Amniotic stem cell (primary cell): ENCODE data around the gene SQSTM1.
"Not testable (repeated sequence)": the region's sequence is repeated elsewhere in the genome, so short reads cannot be mapped to it uniquely, and the experiment has no call there.

Experiments
- DNase-seq: peaks from one replicate; lab custom pipeline; 2025; lab: John Stamatoyannopoulos, UW

SQSTM1 gene

DNA sequence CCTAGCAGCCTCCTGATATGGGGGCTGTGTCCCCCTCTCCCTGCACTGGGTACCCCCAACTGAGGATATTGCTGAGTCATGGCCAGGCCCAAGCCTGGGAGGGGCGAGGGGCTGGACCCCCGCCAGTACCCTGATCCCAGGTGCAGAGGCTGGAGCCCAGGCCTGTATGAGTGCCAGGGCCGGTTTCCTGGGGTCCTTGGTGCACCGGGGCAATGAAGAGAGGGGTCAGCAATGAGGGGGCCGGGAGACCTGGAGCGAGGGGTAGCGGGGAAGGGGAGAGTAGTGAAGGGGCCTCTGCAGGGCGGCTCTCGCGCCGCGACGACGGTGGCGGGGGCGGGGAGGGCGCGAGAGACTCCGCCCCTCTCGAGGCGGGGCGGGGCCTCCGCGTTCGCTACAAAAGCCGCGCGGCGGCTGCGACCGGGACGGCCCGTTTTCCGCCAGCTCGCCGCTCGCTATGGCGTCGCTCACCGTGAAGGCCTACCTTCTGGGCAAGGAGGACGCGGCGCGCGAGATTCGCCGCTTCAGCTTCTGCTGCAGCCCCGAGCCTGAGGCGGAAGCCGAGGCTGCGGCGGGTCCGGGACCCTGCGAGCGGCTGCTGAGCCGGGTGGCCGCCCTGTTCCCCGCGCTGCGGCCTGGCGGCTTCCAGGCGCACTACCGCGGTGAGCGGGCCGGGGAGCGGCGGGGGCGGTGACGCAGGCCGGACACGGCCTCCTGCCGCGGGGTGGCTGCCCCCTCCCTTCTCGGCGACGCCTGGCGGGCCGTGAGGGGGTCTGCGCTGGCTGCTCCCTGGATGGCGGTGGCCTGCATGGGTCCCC lies at the start of gene SQSTM1:
SQSTM1 (plus strand) TSS at position 423 of the 815 bp plus-strand sequence; CDS start at position 455, 32 bp downstream.
- DNase-seq = peak; percentile 48

DNA sequence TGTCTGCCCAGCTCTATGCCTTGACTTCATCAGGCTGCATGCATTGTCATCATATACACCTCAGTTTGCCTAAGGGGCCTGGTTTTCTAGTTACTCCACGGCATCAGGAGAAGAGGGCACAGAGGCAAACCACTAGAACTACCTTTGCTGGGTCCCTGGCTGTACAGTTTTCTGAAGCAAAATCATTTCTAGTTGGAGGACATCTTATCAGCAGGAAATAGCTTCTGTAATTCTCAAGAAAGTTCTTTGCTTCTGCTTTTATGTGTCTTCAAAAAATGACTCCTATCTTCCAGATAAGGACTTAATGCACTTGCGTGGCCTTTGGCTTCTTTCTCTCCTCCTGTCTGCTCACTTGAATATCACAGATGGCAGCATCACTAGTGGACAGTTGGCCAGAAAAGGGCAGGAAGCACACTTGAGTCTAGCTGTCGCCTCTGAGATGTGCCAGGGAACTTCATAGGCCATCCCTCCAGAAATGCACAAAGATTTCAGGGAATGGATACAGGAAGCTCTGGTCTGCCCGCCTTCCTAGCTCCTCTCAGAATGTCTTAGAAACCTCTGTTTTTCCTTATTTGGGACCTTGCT lies 49.3 kb upstream of the SQSTM1 start:
- no peak for DNase-seq

DNA sequence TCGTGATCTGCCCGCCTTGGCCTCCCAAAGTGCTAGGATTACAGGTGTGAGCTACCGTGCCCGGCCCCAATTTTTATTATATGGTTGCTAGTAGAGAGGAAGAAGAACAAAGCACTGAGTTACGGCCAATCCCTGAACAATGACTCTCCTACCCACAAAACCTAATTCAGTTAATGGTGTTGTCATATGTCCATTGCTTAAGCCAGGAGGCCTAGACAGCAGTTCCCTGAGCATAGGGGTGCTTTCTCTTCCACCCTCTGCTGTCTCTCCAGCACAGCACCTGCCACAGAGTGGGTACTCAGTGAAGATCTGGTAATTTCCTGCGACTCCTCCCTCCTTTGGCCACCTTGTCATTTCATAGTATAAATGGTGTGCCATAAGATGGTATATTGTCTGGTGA lies 48.4 kb upstream of the SQSTM1 start:
- DNase-seq = no peak

DNA sequence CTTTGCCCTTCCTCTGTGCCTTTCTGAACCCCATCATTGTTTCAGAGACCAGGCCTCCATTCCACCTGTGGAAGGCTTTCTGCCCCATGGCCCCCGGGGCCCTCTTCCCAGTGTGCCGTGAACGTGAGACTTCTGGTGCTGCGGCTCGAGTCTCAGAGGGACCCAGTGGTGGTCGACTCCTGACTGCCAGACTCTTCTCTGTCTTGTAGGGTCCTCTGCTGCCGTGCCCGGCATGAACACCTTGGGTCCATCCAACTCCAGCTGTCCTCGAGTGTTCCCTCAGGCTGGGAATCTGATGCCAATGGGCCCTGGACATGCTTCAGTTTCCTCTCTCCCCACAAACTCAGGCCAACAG lies 47.0 kb upstream of the SQSTM1 start:
- no peak for DNase-seq

DNA sequence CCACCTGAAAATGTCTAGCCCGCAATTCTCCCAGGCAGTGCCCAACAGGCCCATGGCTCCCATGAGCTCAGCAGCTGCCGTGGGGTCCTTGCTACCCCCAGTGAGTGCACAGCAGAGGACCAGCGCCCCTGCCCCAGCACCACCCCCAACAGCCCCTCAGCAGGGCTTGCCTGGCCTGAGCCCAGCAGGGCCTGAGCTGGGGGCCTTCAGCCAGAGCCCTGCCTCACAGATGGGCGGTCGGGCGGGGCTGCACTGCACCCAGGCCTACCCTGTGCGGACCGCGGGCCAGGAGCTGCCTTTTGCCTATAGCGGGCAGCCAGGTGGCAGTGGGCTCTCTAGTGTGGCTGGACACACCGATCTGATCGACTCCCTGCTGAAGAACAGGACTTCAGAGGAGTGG lies 46.3 kb upstream of the SQSTM1 start:
- no peak for DNase-seq

DNA sequence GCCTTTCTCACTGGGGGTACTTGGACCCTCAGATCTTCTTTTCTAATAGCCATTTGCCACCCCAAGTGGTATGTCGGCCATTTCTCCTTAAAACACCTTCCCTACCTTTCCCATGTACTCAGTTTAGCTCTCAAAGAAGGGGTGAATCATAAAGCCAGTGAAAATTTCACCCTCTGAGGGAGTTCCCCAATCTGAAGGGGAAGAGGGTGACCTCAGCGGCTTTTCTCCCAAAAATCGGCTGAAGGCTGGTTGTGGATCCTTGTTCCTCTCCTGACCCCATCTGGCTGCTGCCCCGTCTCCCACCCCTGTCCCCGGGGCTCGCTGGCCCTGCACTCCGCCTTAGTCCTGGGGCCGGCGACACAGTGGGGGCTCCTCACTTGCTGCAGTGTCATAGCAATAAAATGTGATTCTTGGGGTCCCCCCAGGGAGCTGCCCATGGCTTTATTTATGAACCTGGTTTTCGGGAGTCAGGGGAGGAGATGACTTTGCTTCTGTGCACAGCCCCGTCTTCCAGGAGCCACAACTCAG lies 44.2 kb upstream of the SQSTM1 start:
- no peak for DNase-seq

DNA sequence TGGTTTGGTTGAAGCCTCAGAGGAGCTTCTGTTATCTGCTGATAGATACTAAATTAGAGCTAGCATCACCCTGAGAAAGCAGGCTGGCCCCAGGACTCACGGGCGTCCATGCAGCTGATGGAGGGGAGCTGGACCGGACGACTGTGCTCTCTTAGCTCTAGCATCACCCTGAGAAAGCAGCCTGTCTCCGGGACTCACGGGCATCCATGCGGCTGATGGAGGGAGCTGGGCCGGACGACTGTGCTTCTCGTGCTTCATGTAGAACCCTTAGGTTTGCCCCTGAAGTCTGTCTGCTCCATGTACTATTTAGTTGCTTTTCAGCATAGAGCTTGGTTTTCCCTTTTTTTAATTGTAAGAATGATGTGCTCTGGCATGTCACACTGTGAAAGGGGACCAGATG lies 43.2 kb upstream of the SQSTM1 start:
- no peak for DNase-seq

DNA sequence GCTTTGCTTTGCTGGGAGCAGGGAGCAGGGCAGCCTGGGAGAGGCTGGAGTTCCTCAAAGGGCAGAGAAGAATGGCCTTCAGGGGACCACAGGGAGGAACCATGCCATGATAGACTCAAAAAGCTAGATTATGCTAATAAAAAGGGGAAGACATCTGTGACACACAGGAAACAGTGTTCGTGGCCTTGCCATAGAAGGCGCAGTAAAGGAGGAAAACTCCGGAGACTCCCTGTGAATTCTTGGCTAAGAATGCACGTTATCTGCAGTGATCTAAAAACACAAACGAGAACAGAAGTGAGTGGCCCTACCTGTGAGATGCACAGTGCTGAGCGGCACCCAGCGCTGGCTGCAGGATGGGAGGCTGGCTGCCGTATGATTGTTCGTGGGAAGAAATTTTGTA lies 42.8 kb upstream of the SQSTM1 start:
- no peak for DNase-seq

DNA sequence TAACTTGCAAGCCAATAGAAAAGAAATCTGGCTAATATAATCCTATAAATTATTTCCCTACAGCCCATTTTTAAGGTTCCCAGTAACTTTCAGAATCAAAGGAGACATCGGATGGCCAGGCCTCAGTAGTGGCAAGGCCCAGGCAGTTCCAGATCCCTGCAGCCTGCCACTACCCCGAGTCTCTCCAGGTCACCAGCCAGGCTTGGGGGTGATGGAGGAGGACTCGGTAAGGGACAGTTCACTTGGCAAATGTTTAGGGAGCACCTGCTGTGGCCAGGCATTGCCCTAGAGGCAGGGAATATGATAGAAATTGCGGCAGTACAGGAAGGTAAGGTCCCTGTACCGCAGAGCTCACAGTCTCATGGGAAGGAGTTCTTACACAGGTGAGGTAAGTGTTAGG lies 42.1 kb upstream of the SQSTM1 start:
- DNase-seq = no peak

DNA sequence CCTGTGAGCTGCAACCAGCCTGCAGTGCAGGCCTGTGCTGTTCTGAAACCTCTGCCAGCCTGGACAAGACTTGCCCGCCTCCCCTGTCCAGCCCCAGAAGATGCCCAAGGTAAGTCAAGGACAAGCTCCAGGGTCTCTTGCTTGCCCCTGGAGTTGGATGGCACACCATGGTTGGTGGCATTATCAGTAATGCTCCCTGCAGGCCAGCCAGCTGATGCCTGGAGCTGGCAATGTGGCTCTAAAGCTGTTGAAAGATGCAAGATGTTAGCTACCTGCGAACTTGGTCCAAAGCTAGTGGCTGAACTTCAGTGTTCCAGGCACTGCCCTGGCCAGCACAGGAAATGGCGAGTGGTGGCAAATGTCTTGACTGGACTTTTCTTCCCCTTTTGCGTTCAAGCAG lies 40.9 kb upstream of the SQSTM1 start:
- no peak for DNase-seq

DNA sequence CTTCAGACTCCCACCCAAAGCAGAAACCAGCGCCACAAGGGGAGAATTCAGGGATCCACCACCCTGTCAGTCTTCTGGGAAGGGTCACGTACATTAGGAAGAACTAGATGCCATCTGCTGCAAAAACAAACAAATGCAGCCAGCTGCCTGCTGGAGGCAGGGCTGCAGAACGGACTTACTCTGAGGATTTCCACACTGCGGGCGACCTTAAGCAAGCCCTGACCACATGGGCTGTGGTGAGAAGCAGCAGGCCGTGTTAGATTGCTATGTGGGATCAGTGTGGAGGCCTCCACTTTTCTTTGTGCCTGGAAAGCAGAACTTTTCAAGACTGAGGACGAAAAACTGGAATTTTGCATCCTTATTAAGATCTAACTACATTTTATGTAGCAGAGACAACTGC lies 40.3 kb upstream of the SQSTM1 start:
- DNase-seq = no peak

DNA sequence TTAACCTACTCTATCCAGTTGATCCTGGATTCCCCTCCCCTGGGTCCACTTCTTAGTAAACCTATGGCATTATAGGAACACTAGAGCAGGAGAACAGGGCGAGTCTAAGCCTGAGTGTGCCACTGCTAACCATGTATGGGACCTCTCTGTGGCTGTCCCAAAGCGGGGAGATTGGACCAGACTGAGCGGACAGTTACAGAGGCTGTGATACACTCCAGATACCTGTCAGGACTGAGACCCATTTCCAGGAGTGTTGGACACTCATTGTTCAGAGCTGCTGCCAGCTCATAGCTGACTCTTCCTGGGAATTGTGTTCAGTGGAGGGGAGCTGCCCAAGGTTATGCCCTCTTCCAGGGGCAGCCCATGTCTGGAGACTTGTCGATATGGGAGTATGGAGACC lies 38.9 kb upstream of the SQSTM1 start:
- no peak for DNase-seq

DNA sequence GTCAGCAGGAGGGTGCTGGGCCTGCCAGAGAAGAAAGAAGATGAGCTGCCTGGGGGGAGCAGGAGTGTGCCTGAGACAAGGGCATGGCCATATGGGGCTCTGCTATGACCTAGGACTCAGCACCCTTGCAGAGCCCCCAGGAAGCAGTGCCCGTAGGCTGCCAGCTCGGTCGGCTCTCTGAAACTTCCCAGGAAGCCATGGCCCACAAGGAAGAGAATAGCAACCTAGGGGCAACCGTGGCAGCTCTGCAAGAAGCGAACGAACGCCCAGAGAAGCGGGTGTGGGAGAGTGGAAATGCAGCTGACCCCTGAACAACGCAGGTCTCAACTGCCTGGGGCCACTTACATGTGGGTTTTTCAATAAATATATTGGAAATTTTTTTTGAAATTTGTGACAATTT lies 37.6 kb upstream of the SQSTM1 start:
- no peak for DNase-seq

DNA sequence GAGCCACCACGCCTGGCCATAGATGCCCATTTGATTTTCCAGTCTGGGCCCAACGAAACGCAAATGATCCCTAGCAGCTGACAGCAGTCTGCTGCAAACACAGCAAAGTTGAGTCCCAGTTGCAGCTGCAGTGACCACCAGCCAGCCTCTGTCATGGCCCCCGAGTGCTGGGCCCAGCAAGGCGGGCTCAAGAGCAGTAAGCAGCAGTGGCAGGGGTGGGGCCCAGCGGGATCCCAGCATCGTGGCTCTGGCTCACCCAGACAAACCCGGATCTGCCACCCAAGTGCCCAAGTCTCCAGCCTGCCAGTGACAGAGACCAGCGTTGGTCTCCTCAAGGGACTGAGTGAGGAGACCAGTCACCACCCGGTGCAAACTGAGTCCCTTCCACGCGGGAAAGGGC lies 33.8 kb upstream of the SQSTM1 start:
- DNase-seq = no peak

DNA sequence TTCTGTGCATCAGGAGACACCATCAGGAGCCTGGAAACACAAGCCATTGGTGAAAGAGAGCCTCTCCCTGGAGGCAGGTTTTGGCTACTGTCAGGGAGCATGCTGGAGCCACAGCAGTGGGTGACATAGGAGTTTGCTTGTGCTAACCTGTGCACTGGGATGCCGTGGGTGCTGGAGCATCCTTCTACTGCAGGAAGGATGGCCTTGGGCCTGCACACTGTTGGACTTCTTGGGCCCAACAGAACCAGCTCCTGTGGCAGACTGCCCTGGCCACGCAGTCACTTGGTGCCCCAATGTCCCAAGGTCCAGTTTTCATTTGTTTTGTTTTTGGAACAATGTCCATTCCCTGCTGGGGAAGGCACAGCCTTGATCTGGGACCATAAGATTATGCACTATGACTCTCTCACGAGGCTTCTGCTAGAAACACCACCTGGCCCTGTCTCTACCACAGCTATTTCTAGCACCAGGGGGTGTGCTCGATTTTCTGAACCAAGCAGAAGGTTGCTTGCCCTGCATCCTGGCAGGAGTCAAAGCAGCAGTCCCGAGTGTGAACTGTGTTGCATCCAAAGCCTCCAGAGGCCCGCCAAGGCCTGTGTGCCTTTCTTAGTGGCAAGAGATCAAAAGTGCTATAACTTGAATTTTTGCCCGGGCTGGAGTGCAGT lies 32.4 kb upstream of the SQSTM1 start:
- DNase-seq = no peak

DNA sequence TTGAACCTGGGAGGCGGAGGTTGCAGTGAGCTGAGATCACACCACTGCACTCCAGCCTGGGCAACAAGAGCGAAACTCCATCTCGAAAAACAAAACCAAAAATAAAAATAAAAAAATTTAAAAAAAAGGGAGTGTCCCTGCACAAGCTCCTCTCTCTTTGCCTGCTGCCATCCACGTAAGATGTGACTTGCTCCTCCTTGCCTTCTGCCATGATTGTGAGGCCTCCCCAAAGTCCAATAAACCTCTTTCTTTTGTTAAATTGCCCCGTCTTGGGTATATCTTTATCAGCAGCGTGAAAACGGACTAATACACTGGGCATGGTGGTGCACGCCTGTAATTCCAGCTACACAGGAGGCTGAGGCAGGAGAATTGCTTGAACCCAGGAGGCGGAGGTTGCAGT lies 31.4 kb upstream of the SQSTM1 start:
- DNase-seq = not testable (repeated sequence)

DNA sequence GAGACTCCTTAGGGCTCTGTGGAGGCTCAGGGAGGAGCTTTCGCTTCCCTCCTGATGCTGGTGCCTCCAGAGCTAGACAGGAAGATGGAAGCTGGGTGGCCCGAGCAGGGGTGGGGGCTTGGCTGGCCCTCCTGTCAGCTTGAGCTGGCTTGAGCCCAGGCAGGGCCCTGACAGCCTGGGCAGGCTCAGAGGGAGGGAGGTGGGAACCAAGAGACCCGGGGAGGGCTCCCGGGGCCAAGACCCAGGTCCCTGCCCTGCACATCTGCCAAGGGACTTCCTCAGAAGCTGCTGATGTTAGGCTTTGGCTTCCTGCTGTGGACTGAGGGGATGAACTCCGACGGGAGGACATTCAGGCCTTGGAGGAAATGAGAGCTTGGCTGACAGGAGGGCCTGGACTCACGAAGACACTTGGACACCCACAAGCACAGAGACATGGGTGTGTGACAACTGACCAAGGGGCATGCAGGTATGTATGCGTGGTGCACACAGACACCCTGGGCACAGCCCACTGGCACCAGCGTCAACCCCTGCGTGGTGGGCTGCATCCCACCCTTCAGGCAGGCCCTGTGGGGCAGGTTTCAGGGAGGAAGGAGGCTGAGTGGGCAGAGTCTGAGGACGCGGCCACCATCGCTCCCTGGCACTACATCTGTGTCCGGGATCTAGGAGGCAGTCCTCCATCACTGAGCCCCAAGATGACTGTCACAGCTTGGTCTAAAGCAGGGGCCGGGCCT lies 28.7 kb upstream of the SQSTM1 start:
- no peak for DNase-seq

DNA sequence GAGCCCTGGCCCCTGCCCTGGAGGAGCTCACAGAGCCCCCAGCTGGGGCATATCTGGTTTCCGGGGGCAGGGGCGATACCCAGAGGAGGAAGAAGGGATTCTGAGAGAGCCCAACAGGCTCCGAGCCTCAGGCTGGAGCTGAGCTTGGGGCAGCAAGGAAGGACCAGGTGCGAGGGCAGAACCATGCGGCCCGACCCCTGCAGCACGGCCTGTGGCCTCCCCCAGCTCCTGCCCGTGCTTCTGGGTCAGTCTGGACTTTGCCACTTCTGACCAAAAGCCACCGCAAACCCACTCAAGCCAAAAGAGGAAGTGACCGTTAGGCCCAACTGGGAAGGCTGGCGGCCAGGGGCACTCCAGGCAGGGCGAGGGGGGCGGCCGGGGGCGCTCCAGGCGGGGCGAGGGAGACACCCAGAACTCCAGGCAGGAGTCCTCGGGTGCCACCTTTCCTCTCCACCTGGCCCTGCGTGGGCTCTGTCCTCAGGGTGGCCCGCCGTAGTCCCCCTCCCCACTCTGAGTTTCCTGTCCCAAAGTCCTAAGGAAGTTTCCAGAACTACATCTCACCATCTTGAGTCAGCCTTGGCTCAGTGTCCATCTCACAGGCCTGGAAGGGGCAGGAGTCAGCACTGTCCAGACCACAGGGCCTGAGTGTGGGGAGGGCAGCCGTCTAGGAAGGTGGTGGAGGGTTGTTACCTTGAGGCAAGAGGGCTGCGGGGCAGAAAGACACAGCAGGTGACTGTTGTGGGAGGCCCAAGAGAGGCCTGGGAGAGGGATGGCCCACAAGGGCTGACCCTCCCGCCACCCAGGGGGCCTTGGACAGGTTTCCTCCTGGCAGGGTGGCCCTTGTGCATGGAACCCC lies 27.9 kb upstream of the SQSTM1 start:
- DNase-seq = no peak

DNA sequence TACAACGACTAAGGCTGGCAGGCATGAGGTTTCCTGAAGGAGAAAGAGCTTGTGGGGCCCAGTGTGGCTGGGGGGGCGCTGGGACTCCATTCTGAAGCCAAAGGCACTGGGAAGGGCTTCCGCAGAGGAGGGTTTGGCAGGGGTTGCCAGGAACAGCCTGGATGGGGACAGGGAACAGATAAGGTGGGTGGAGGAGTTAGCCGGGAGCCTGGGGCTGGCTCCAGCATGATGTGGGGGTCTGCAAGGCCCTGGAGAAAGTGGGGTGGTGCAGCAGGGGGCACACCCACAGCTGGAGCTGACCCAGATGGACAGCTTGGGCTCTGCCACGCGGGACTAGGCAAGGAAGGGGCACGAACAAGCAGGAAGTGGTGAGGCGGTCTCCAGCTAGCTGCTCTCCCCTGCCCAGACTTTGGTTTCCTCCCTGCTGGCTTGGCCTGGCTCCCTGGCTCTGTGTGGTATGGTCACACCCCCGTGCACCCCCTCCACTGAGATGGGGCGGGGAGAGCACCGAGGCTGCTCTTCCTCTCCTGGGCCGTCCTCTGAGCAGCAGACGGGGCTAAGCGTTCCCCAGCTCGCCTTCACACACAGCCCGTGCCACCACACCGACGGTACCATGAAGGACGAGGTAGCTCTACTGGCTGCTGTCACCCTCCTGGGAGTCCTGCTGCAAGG lies 27.1 kb upstream of the SQSTM1 start, which contains the start of gene LTC4S:
LTC4S (plus strand) TSS at position 519 of the 672 bp plus-strand sequence; CDS start at position 614, 95 bp downstream.
- DNase-seq = no peak

DNA sequence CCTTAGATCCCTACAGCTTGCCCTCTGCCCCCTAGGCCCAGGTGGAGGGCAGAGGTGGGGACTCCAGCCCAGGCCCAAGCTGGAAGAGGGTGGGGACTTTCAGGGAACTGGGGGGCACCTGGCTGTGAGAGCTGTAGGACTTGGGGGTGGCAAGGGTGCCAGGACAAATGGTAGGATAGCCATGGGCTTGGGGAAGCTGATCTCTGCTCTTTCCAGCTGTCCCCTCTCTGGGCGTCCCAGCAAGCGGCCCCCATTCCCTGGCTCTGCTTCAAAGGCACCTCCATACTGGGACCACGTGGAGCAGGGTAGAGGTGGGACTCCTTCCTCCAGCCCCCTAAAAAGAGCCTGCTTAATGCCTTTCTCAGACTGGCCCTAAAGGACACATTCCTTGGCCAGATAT lies 26.5 kb upstream of the SQSTM1 start:
- no peak for DNase-seq

DNA sequence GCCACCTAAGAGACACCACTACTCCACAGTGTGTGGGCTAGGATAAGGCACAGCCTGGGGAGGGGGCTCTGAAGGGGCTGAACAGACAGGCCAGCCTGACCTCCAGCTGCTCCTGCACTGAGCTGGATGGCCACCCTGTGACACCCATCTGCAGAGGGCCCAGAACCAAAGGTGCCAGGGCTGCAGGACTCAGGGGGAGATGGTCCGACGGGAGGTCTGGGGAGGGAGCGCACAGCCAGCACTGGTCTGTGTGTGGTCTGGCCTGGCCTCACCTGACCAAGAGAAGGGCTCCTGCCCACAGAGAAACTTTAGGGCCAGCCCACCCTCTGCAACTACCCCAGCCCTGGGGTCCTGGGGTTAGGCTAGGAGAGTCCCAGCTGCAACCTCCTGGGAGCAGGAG lies 26.1 kb upstream of the SQSTM1 start:
- no peak for DNase-seq
